GM04503 (cell line): ENCODE data around the gene TRABD2B.

Experiments used
- DNase-seq: peaks from one replicate; pipeline ENCODE4 v3.0.0-alpha.2; 2012; ENCODE audit warnings: low read depth

Gene TRABD2B

DNA sequence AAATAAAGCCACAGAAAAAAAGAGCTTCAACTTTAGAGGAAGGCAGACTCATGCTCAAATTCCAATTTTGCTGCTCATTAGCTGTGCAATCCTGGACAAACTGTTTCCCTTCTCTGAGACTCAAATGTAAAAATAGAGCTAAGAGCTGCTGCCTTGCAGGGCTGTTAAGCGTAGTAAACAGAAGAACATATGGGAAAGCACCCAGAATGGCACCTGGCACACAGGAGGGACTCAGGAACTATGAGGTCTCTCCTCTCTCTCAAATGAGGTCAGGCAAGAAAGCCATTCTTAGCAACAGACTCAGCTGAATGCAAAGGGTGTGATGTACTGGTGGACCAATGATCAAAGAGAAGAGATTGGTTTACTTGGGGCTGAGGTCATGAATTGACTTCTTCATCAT lies 61.3 kb downstream of the TRABD2B start:
- no peak for DNase-seq

DNA sequence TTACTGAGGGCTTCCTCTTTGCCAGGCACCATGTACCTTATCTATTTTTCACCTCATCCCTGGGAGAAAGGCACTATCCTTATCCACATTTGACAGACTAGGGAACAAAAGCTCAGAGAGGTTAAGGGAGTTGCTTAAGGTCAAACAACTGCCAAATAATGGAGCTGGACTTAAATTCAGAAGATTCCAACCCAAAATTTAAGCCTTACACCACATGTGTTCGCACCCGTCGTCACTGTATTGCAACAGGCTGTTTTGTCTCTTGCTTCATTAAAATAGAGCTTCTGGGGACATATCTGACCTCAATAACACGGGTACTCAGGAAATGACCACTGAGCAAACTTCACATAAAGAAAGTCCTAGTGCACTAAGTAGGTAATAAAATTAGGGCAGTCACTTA lies 62.0 kb downstream of the TRABD2B start:
- DNase-seq: no peak

DNA sequence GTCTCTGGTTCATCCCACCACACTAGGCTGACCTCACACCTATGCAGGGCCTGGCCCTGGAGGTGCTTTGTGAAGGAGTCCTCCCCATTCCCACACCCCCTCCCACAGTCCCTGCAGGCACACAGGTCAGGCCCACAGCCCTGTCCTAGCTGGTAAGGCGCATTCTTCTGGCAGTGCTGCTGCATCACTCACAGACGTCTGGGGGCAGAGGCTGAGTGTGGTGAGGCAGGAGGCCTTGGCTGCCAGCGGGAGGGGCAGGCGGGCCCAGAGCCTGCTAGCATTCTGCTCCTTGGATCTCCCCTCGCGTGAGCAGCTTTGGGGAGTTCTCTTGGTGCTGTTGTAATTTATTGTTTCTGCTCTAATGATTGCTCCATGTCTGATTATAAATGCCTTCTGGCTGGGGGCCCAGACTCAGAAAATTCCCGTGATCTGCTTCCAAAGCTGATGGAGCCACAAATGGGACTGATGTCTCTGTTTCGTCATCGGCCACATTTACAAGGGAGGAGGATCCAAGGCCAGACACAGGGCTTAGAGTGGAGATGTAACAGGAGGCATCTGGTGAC lies 62.9 kb downstream of the TRABD2B start:
- peak; percentile 18 for DNase-seq

DNA sequence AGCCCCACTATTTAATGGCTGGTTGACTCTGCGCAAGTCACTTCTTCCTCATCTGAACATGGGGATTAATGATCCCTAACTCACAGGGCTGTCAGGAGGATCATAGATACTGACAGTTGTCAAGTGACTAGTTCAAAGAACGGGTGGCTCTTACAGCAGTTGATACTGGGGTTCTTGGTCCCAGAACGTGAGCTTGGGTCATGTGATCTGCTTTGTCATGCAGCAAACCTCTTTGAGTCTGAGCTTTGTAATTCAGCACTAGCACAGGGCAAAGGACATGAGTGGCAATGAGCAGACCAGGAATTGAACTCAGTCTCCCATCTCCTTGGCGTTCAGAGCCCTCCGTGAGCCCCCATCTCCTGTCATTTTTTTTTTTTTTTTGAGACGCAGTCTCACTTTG lies 64.4 kb downstream of the TRABD2B start:
- no peak for DNase-seq

DNA sequence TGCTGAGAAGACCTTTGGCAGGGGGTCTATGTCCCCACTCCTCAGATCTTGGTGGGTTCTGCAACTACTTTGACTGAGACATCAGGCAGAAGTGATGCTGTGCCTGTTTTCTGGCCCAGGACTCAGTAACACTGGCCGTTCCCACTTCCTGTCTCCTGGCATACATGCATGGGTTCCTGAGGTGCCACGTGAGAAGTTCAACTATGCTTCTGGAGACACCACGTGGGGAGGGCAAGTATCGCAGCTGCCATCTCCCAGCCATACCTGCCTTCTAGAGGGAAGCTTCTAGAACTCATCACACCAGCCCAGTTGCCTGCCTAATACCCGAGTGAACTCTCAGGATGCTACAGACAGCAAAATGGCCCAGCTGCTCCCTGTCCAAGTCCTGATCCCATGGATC lies 65.8 kb downstream of the TRABD2B start:
- DNase-seq: no peak

DNA sequence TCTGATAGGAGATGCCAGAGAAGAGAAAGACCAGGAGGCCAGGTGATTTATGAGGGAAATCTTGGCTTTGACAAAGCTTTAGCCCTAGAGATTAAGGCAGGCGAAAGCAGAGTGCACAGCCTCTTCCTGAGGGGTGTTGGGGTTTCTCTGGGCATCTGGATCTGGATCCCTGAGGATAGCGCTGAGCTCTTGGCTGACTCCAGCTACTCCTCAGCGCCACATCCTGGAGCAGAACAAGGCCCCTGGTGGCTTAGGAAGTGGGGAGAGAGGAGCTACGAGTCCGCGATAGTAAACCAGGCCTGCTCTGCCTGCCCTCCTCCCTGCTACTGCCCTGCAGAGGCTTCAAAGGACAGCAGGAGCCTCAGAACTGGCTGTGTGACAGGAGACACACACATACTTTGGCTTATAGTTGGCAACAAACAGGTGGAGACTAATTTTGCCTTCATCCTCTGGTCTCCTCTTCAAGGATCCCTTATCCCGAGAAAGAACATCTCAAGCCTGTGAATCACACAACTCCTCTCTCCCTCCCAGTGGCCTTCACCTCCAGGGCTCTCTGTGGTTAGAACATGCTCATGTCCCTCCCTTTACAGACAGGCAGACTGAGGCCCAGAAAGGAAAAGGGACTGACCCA lies 66.9 kb downstream of the TRABD2B start:
- DNase-seq: no peak

DNA sequence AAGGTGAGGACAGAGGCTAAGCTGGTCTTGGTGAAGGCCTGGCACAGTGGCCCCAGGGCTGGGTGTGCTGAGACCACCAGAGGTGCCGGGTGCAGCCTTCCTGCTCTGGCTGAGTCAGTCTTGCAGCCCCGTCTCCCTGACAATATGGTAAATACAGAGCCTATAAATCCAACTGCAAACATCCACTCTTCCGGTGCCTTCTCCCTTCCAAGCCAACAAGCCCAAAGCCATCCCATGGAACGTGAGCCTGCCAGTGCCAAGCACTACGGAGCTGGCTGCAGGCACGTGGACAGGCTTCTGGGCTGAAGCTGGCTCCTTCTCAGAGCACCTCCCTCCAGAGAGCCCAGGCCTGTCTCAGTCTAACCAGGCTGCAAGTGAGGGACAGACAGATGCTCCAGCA lies 70.0 kb downstream of the TRABD2B start:
- no peak for DNase-seq

DNA sequence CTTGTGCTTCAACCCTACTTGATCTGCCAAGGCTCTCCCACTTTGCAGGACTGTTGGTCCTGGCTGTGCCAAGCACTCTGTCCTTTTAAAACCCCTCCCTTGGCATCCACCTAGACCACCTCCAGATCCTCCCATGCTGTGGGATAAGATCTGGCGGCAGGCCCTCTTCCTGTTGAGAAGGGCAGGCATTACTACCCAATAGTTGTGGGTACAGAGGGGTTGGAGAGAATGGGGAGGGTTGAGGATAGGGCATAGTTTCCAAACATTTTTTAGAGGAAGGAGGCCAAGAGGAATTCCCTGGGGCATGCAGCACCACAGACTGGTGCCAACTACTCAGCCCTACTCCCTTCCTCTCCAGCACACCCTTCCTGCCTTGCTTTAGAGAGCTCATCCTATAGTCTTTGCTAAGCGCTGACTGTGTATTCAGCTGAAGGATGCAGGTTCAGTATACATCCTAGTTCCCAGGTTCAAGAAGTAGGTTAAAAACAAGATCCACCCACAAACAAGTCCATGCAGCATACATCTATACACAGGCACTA lies 70.7 kb downstream of the TRABD2B start:
- no peak for DNase-seq

DNA sequence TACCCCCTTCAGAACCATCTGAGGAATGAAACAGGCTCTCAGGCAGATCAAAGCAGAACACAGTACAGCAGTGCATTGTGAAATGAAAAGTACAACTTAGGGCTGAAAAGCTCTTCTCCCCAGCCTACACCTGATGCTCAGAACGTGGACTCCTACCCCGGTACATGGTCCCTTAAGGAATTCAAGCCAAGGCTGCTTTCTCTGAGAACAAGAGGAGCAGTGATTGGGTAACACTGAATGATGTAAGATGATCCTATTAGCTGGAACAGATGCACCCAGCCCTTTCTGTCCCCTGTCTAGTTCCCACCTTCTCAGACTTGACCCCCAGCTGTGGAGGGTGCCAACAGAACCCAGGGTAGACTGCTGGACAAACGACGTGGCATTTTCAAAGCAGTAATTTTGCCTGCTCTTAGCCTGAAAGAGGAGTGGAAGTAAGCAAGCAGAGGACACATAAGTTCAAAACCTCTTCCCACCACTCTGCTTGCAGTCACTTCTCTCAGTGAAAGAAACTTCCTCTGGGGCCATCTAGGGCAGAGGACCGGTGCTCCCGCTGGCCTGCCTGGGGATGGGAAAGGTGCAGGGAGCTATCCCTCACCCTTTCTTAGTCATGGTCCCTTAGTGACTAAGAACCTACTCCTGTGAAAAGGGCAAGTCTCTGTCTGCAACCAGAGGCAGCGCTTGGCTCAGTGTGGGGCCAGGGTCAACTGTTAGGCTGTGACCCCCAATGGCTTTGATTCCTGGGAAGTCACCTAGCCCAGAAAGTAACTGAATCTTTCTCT lies 72.7 kb downstream of the TRABD2B start:
- no peak for DNase-seq

DNA sequence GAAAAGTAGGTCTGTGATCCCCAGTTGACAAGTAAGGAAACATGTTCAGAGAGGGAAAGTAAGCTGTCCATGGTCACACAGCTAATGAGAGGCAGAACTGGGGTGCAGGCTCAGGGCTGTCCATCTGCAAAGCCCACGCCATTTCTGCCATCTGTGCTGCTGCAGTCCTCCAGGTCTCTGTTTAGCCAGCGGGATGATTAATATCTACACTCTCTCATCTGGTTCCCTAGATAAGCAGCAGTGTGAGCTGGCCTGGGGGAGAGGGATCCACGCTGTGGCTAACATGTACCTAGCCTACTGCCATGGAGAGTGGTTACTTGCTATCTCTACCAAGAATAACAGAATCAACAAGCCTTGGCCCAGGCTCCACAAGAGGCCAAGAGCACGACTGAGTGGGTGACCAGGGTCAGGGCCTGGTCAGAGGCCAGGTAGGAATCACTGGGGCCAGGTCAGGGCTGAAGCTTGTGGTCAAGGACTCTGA lies 75.2 kb downstream of the TRABD2B start:
- DNase-seq: no peak

DNA sequence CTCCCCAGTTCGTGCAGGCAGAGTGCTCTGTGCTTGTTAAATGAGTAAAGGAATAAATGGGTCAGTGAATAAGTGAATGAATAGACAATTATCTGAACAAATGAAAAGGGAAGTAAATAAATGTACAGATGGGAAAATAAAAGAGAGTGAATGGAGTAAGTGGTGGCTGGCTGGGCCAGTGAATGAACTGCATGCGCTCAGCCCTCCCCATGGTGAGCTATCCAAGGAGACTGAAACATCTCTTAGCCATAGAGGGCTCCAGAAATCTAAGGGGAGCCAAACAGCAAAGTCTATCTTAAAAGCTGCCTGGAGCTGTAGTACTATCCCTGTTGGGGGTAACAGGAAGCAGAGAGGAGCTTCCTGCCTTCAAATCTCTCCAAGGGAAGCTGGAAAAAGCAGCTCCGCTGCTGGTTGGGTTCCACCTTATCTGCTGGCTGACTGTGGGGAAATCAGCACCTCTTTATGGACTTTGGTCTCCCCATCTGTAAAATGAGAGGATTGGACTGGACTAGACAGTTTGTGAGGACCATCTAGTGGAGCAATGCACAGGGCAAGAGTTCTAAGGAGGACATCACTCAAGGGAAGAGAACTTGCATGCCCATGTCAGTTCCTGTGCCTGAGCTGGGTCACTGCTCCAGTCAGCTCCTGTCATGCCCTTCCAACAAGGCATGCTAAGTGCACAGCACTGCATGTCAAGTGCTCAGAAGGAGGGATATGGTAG lies 77.9 kb downstream of the TRABD2B start:
- DNase-seq: no peak

DNA sequence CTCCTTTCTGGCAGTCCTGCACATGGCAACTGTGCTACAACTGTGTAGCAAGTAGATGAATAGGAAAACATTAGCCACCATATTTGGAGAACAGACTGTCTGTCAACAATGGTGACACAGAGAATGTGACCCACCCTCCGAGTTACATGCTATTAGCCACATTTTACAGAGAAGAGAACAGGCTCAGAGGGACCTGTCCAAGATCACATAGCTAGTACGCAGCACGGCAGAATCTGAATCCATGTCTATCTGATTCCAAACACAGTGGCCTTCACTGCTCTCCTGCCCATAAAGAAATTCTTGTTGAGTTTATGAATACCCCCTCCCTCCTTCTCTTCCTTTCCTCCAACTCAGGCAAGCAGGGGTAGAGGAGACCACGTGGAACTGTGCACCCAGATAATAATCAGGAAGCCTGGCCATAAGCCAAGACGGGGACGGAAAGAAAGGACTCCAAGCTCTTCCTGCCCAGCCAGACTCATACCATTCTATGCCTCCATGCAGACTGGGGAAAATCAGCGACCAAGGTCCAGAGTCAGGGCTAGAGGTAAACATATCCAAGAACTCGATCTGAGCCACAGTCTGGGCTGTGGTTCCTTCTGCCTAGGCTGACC lies 78.8 kb downstream of the TRABD2B start:
- DNase-seq: no peak

DNA sequence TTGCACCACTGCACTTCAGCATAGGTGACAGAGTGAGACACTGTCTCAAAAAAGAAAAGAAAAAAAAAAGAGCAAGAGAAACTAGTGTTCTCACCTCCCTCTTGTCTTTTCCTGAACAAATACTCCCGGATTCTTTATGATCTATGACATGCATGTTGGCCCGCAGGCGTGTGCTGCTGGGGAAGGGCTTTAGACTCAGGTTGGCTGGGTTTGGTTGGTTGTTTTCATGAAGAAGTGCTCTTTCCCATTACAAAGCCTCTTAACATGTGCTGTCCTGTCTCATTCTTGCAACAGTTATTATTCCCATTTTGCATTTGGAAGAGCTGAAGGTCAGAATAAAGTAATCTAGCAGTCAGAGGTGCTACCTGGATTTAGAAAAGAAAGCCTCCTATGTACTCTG lies 79.5 kb downstream of the TRABD2B start:
- no peak for DNase-seq

DNA sequence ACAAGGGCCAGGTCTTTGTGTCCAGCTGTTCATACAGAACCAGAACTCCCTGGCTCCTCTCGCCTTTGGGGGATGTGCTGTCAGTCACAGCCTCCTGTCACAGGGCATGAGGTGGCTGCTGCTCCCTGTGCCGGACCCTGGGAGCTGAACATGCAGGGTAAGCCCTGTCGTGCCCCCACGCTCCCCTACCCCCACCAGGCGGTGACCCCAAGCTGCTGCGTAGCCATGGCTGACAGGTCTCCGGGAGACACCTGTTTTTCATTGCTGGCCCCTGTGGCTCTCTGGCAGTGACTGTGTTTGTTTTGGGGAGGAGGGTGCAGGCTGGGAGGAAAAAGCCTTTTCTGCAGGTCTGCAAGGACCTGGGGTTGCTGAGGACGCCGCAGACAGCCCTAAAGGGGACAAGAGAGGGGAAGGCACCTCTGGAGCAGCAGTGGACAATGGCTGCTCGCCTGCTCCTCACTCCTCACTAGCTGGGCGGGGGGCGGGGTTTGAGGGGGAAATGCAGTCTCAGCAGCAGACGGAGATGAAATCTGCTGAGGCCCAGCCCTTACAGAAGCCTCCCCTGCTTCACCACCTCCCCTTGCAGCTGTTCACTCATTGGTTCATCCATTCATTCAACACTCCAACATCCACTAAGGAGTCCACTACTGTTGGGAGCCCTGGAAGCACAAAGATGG lies 81.4 kb downstream of the TRABD2B start:
- DNase-seq: no peak

DNA sequence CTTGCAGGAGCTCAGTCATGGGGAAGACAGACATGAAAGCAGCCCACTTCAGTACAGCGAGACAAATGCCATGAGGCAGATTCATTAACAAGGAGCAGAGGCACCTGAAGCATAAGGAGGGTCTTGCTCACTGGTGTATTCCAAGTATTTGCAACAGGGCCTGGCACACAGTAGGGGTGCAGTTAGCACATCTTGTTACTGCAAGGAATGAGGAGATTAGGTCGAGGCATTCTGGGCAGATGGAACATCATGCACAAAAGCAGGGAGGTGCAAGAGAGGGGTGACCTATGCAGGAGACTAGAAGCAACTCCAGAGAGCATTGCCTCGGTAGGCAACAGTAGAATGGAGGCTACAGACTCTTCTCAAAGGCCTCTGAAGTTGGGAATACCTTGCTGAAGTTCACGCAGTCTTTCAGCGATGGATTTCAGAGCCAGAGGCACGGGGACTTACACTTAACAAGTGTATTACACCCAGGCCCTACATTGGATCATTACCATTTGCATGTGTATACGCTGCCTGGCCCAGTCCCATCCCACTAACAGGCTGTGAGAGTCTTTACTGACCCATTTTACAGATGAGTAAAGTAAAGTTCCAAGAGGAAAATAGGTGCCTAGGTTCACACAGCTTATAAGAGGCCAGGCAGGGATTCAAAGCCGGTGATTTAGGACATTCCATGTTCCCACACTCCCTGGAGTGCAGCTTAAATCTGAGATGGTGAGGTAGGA lies 82.1 kb downstream of the TRABD2B start:
- DNase-seq: no peak

DNA sequence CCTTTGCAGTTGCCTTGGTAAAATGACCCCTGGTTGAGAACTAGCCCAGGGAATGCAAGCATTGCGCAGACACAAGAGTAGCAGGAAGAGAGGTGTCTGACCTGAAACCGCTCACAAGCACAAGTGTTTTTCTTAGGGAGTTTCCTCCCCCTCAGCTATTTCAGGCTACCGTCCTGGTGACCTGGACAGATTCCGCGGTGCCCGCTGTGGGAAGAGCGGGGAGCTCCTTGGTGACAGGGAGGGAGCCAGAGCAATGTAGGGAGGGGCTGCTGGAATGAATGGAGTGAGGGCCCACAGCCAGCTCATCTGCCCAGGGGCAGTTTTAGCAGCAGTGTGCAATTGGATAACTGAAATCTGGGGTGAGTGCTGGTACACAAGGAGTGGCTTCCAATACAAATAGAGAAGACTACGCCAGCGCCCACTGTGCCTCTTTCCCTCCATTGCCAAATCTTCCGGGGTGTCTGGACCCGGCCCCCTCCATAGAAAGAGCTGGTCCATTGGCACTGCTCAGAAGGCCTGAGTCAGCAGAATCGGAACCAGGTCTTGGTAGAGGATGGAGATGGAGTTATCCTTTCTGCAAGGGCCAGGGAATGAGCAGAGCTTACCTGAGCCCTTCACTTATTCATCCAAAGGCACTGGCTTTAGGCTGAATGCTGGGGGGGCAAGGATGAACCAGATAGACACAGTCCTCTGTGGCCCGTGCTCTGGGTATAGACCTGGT lies 82.8 kb downstream of the TRABD2B start:
- no peak for DNase-seq

DNA sequence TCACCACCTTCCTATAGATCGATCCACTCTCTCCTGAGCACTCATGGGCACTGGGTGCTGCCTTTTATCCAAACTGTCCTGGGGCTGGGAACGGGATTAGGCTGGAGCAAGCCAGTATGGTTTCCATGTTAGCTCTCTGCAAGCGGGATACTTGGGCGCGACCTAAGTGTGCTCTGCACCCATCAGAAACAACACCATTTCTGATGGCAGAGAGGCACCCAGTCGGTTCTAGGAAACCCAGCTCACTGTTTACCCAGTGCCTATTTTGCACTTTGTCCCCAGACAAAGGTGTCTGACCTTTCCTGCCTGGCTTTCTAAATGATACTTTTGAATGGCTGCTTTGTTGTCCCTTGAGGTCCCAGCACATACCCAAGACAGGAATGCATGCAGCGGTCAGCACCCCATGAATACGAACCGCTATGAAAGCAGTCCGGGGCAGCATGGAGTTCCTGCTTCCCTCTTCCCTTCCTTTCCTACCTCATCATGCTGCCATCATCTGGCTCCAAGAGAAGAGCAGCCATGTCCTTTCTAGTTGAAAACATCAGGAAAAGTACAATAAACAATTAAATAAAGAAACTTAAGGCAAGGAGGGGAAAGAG lies 83.9 kb downstream of the TRABD2B start:
- no peak for DNase-seq

DNA sequence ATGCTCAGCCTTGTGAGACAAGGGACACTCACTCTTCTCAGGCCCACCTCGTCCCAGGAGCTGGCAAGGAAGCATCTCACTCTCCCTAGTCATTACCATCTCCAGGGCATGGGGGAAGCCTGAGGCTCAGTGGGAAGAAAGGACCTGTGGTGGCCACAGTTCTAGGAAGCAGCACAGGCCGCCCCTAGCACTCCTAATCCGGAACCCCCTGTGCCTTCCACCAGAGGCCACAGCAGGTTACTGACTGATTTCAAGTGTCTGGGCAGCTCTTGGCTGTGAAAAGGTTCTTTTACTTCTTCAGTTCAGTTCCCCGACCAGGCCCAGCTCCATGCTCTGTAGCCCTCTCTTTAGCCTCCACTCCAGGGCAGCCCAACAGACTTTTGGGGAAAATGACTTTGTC lies 84.4 kb downstream of the TRABD2B start:
- no peak for DNase-seq

DNA sequence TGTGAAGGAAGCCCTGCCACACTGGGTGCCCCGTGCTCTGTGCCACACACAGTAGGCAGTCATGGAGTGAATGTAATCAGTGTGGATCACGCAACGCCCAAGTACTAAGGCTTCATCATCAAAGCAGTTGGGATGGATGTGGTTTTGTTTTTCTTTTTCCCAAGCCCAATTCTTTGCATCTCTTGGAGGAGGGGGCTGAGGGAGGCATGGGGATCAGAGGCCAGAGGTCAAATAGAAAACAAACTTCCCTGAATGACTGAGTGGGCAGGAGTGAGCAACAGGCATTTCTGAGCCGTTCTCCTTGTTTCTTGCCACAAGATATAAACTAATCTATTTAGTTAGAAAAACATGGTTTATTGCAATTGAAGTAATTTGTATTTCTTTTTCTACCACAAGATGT lies 85.3 kb downstream of the TRABD2B start:
- DNase-seq: no peak

DNA sequence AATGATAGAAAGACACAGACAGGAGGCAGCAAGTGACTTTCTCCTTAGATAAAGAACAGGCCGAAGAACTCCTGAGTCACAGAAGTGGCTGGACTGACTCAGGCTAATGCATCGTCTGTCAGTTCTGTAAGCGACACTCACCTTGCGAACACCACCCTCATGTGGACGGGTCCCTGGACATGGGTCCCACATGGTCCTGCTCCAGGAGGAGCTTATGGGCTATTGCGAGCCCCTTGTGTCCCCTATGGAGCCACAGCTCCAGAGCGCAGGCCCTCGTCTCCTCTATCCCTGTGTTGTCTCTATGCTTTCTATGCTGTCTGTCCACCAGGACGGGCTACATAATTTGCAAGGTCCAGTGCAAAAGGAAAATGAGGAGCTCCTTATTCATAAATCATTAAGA lies 85.8 kb downstream of the TRABD2B start:
- DNase-seq: no peak
